Loucy (cell line): ENCODE measurements around the gene CDH13.

Source experiments
- H2AFZ ChIP-seq: fragments of 200-600 bp; sonication (generic); 2 replicates; pipeline ENCODE4 v1.6.0; 2016; ENCODE audit warnings: antibody characterized with exemption, mild to moderate bottlenecking, low read length, moderate library complexity
- H3F3A ChIP-seq: fragments of 200-600 bp; 2 replicates; pipeline ENCODE4 v1.6.0; 2016; ENCODE audit warnings: antibody characterized with exemption, low read depth, mild to moderate bottlenecking
- H3K27me3 ChIP-seq: fragments of 200-600 bp; sonication (generic); 2 replicates; pipeline ENCODE4 v1.6.1; 2014; ENCODE audit warnings: low read length, mild to moderate bottlenecking; ENCODE audit not compliant: insufficient read depth, poor library complexity, severe bottlenecking
- H3K36me3 ChIP-seq: fragments of 200-600 bp; sonication (generic); 2 replicates; pipeline ENCODE4 v1.6.1; 2016; ENCODE audit warnings: low read length; ENCODE audit not compliant: insufficient read depth
- H3K4me1 ChIP-seq: fragments of 200-600 bp; sonication (generic); 2 replicates; pipeline ENCODE4 v1.5.1; 2014; ENCODE audit warnings: low read length, mild to moderate bottlenecking; ENCODE audit not compliant: insufficient read depth, poor library complexity, severe bottlenecking
- H3K4me2 ChIP-seq: fragments of 200-600 bp; sonication (generic); 2 replicates; pipeline ENCODE4 v1.6.0; 2014; ENCODE audit warnings: antibody characterized with exemption, low read length, low read depth, mild to moderate bottlenecking; ENCODE audit not compliant: poor library complexity, severe bottlenecking
- H3K4me3 ChIP-seq: fragments of 200-600 bp; sonication (generic); 2 replicates; pipeline ENCODE4 v1.5.1; 2014; ENCODE audit warnings: low read length, mild to moderate bottlenecking, mixed read lengths; ENCODE audit not compliant: poor library complexity, severe bottlenecking
- H3K79me2 ChIP-seq: fragments of 200-600 bp; sonication (generic); 2 replicates; pipeline ENCODE4 v1.6.1; 2014; ENCODE audit warnings: low read length; ENCODE audit not compliant: insufficient read depth
- H3K9ac ChIP-seq: fragments of 200-600 bp; sonication (generic); 2 replicates; pipeline ENCODE4 v1.6.0; 2014; ENCODE audit warnings: mild to moderate bottlenecking, low read depth, low read length, moderate library complexity; ENCODE audit not compliant: poor library complexity, severe bottlenecking
- H3K9me2 ChIP-seq: fragments of 200-600 bp; sonication (generic); replicated peaks from 2 replicates; pipeline ENCODE4 v1.6.1; 2016; ENCODE audit warnings: low read depth, low read length, mixed read lengths
- H3K9me3 ChIP-seq: fragments of 200-600 bp; sonication (generic); 2 replicates; pipeline ENCODE4 v1.6.1; 2014; ENCODE audit warnings: mild to moderate bottlenecking, antibody characterized with exemption, low read length, low read depth; ENCODE audit not compliant: insufficient read depth
- H4K20me1 ChIP-seq: fragments of 200-600 bp; sonication (generic); 2 replicates; pipeline ENCODE4 v1.6.0; 2014; ENCODE audit warnings: antibody characterized with exemption, low read length, mild to moderate bottlenecking; ENCODE audit not compliant: insufficient read depth, poor library complexity, severe bottlenecking
- CTCF ChIP-seq: fragments of 200-600 bp; sonication (generic); conservative IDR thresholded peaks from 2 replicates; pipeline ENCODE4 v1.5.1; 2014; ENCODE audit warnings: mild to moderate bottlenecking, antibody characterized with exemption, low read length
- EZH2phosphoT487 ChIP-seq: fragments of 200-600 bp; IDR thresholded peaks from 2 replicates; pipeline ENCODE4 v1.6.1; 2018; ENCODE audit warnings: antibody characterized with exemption, mild to moderate bottlenecking, moderate library complexity, borderline replicate concordance

CDH13 gene

GRCh38 chr16:82664181-82664580 is 37.4 kb downstream of the CDH13 start:
- Histone ChIP-seq H3K4me2 (no peak overlapping the region), H3K27me3 (no peaks in the 10 kb centered on the region), H3K9me3 (no peaks in the 10 kb centered on the region; the same call in 1 of the 2 replicates), H3F3A (no peaks in the 10 kb centered on the region), H4K20me1 (no peaks in the 10 kb centered on the region), H3K79me2 (no peaks in the 10 kb centered on the region), H3K9me2 (no peaks in the 10 kb centered on the region), H3K4me1 (no peaks in the 10 kb centered on the region), H3K36me3 (no peaks in the 10 kb centered on the region), H2AFZ (no peak overlapping the region), H3K4me3 (no peak overlapping the region), H3K9ac (no peak overlapping the region)
- TF ChIP-seq CTCF, result no peak
- TF ChIP-seq EZH2phosphoT487, result no peak

- Histone ChIP-seq H3K9ac (no peak overlapping the region), H3K9me2 (no peaks in the 10 kb centered on the region), H3K27me3 (no peaks in the 10 kb centered on the region), H3K4me1 (no peaks in the 10 kb centered on the region), H3K9me3 (no peaks in the 10 kb centered on the region; the same call in 1 of the 2 replicates), H3K79me2 (no peaks in the 10 kb centered on the region), H4K20me1 (no peaks in the 10 kb centered on the region), H2AFZ (no peak overlapping the region), H3K4me3 (no peak overlapping the region), H3K4me2 (no peak overlapping the region), H3F3A (no peaks in the 10 kb centered on the region), H3K36me3 (no peaks in the 10 kb centered on the region)
- TF ChIP-seq EZH2phosphoT487 (no peak), CTCF (no peak)
These were observed 38.3 kb downstream of the CDH13 start for GRCh38 chr16:82665025-82665424.

GRCh38 chr16:82667437-82667836 is 40.7 kb downstream of the CDH13 start:
- Histone ChIP-seq H3K4me2 (no peak overlapping the region), H3K4me1 (no peaks in the 10 kb centered on the region), H3K36me3 (no peaks in the 10 kb centered on the region), H2AFZ (no peak overlapping the region), H3K9me3 (no peaks in the 10 kb centered on the region; the same call in 1 of the 2 replicates), H3K79me2 (no peaks in the 10 kb centered on the region), H4K20me1 (no peaks in the 10 kb centered on the region), H3K9me2 (no peaks in the 10 kb centered on the region), H3K9ac (no peak overlapping the region), H3K27me3 (no peaks in the 10 kb centered on the region), H3F3A (no peaks in the 10 kb centered on the region), H3K4me3 (no peak overlapping the region)
- TF ChIP-seq CTCF (no peak), EZH2phosphoT487 (no peak)
